ENCODE results near the gene COL15A1.

The COL15A1 gene

DNA sequence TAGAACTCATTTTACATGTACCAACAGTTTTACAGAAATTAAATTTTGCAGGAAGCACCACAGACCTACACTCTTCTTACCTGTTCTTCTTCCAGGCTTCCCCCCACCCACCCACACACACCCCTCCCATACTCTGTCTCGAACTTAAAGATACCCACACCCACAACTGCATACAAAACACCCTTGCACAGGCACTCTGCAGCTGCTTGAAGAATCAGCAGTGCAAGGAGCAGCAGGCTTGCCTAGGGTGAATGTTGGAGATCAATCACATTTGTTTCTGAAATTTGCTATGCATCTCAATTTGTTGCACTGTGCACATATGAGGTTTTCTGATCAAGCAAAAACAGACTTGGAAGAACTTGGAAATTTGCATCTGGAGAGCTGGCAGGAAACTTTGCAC is 83.7 kb downstream of the COL15A1 start:
- Histone ChIP-seq H3K27me3 (ENCODE audit: insufficient read depth, insufficient read length) (no peaks in the 10 kb centered on the region), H3K4me1 (ENCODE audit: insufficient read depth, insufficient read length) (no peaks in the 10 kb centered on the region), H3K36me3 (ENCODE audit: insufficient read depth, insufficient read length, low read length) (no peaks in the 10 kb centered on the region), H3K9ac (ENCODE audit: insufficient read length, low read depth) (no peak overlapping the region), H3K4me3 (ENCODE audit: insufficient read length, low read depth) (no peak overlapping the region), H3K9me3 (ENCODE audit: insufficient read depth, low read length) (no peaks in the 10 kb centered on the region)
- no peak for DNase-seq (ENCODE audit: low read depth, low spot score)
- no peak for TF ChIP-seq ZNF274 (IDR thresholded peaks at IDR 0.05; ENCODE audit: low read depth, low read length)
- TF ChIP-seq SUZ12 (IDR thresholded peaks at IDR 0.05; ENCODE audit: extremely low read depth, insufficient read depth, insufficient read length): no peak
- TF ChIP-seq YY1 (IDR thresholded peaks at IDR 0.05; ENCODE audit: insufficient read depth, insufficient read length): no peak

DNA sequence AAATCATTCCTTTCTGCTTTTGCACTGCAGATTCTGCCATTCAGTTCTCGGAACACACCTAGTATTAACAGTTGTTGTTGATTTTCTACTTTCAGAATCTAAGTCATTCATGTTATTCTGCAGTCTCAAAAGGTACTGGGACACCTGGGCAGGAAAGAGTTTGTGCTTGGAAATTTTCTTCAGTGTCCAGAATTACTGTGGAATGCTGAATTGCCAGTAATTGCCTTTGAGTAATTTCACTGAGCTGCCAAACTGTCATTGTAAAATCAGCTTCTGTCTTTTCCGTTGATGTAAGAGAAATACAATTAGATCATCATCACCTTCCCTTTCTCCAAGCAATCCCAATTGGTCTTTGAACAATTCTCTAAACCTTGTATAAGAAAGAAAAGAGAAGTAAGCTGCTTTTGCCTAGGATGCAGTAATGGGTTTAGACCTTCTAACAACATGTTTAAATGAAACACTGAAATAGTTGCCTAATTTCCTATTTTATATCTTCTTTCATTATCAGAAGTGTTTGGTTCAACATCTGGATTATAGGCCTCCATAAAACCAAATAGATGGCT is 85.5 kb downstream of the COL15A1 start:
- DNase-seq (ENCODE audit: low read depth, low spot score): no peak
- H3K9me3 ChIP-seq (ENCODE audit: insufficient read depth, low read length): no peaks in the 10 kb centered on the region
- no peaks in the 10 kb centered on the region for H3K27me3 ChIP-seq (ENCODE audit: insufficient read depth, insufficient read length)
- no peak overlapping the region for H3K4me3 ChIP-seq (ENCODE audit: insufficient read length, low read depth)
- TF ChIP-seq SUZ12 (IDR thresholded peaks at IDR 0.05; ENCODE audit: extremely low read depth, insufficient read depth, insufficient read length) (no peak), ZNF274 (IDR thresholded peaks at IDR 0.05; ENCODE audit: low read depth, low read length) (no peak), YY1 (IDR thresholded peaks at IDR 0.05; ENCODE audit: insufficient read depth, insufficient read length) (no peak)
- no peak overlapping the region for H3K9ac ChIP-seq (ENCODE audit: insufficient read length, low read depth)
- no peaks in the 10 kb centered on the region for H3K4me1 ChIP-seq (ENCODE audit: insufficient read depth, insufficient read length)
- no peaks in the 10 kb centered on the region for H3K36me3 ChIP-seq (ENCODE audit: insufficient read depth, insufficient read length, low read length)

DNA sequence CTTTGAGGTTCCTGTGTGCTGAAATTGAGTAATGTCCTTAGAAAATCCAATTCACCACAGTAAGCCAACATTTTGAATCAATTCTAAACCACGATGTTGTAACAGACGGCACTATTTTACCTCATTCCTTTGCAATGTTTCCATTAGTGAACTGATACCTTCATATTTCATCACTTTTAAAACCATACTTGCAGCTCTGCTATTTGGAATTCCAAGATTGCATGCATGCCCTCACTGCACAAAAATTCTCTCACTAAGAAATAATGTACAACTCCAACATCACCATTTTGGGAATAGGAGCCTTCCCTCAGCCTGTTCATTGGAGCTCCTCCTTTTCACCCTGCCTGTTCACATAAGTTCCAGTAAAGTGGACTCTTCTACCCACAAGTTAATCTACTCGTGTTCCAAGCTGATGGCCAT is 86.4 kb downstream of the COL15A1 start:
- Histone ChIP-seq H3K36me3 (ENCODE audit: insufficient read depth, insufficient read length, low read length) (no peaks in the 10 kb centered on the region), H3K9me3 (ENCODE audit: insufficient read depth, low read length) (no peaks in the 10 kb centered on the region), H3K4me1 (ENCODE audit: insufficient read depth, insufficient read length) (no peaks in the 10 kb centered on the region), H3K9ac (ENCODE audit: insufficient read length, low read depth) (no peak overlapping the region), H3K4me3 (ENCODE audit: insufficient read length, low read depth) (no peak overlapping the region), H3K27me3 (ENCODE audit: insufficient read depth, insufficient read length) (no peaks in the 10 kb centered on the region)
- TF ChIP-seq ZNF274 (IDR thresholded peaks at IDR 0.05; ENCODE audit: low read depth, low read length) (no peak), SUZ12 (IDR thresholded peaks at IDR 0.05; ENCODE audit: extremely low read depth, insufficient read depth, insufficient read length) (no peak), YY1 (IDR thresholded peaks at IDR 0.05; ENCODE audit: insufficient read depth, insufficient read length) (no peak)
- DNase-seq (ENCODE audit: low read depth, low spot score): no peak

DNA sequence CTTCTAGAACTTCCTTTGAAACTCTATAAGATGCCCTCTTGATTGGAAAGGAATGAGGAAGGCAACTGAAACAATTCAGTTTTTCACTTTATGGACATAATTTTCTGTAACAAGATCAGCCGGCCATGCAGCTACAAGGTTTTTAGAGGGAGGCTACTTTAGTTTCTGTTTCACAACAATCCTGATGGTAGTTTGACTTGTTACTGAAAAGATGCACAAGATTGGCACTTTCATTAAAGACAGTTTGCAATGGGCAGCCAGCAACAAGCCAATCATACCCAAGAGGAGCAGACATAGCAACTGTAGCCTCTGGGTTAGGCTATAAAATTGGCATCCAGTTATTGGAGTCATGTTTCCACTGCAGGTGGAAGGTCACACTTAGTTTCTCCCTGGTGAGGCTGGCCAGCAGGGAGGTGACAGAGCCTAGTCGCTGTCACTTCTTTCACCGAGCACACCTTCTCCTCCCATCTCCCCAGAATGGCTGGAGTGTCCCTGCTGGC is 87.0 kb downstream of the COL15A1 start:
- Histone ChIP-seq H3K9ac (ENCODE audit: insufficient read length, low read depth) (no peak overlapping the region), H3K36me3 (ENCODE audit: insufficient read depth, insufficient read length, low read length) (no peaks in the 10 kb centered on the region), H3K9me3 (ENCODE audit: insufficient read depth, low read length) (no peaks in the 10 kb centered on the region), H3K4me3 (ENCODE audit: insufficient read length, low read depth) (no peak overlapping the region), H3K4me1 (ENCODE audit: insufficient read depth, insufficient read length) (no peaks in the 10 kb centered on the region), H3K27me3 (ENCODE audit: insufficient read depth, insufficient read length) (no peaks in the 10 kb centered on the region)
- no peak for TF ChIP-seq SUZ12 (IDR thresholded peaks at IDR 0.05; ENCODE audit: extremely low read depth, insufficient read depth, insufficient read length)
- no peak for TF ChIP-seq ZNF274 (IDR thresholded peaks at IDR 0.05; ENCODE audit: low read depth, low read length)
- TF ChIP-seq YY1 (IDR thresholded peaks at IDR 0.05; ENCODE audit: insufficient read depth, insufficient read length): no peak
- no peak for DNase-seq (ENCODE audit: low read depth, low spot score)

DNA sequence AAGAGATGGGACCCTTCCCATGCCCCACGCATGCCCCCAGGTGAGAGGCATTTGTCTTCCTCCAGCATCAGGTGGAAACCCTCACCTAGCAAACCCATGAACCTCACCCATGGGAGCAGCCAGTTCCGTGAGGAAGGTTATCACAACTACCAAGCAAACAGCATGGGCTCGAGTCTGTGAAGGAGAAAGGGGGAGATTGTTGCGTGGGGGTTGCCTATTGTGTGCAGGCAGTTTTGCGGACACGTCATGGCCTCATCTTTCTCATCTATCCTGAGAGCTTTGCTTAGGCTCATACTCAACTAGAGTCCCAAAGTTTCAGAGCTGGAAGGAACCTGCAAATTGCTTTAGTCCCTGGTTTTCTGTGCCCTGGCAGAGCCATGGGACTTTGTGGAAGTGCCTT is 87.6 kb downstream of the COL15A1 start:
- no peaks in the 10 kb centered on the region for H3K36me3 ChIP-seq (ENCODE audit: insufficient read depth, insufficient read length, low read length)
- TF ChIP-seq YY1 (IDR thresholded peaks at IDR 0.05; ENCODE audit: insufficient read depth, insufficient read length) (no peak), ZNF274 (IDR thresholded peaks at IDR 0.05; ENCODE audit: low read depth, low read length) (no peak), SUZ12 (IDR thresholded peaks at IDR 0.05; ENCODE audit: extremely low read depth, insufficient read depth, insufficient read length) (no peak)
- H3K27me3 ChIP-seq (ENCODE audit: insufficient read depth, insufficient read length): no peaks in the 10 kb centered on the region
- no peak overlapping the region for H3K9ac ChIP-seq (ENCODE audit: insufficient read length, low read depth)
- DNase-seq (ENCODE audit: low read depth, low spot score): no peak
- no peaks in the 10 kb centered on the region for H3K4me1 ChIP-seq (ENCODE audit: insufficient read depth, insufficient read length)
- no peak overlapping the region for H3K4me3 ChIP-seq (ENCODE audit: insufficient read length, low read depth)
- H3K9me3 ChIP-seq (ENCODE audit: insufficient read depth, low read length): no peaks in the 10 kb centered on the region

DNA sequence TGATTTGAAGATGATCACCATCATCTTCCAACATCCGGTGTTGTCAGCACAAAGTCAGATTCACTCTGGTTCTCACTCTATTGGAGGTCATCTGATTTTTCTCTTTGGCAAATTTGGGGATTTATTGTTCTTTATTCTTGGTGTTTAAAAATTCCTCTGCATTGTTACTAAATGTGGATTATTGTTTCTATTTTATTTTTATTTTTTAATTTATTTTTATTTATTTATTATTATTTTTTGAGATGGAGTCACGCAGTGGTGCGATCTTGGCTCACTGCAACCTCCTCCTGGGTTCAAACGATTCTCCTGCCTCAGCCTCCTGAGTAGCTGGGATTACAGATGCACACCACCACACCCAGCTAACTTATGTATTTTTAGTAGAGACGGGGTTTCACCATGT is 88.3 kb downstream of the COL15A1 start:
- Histone ChIP-seq H3K9ac (ENCODE audit: insufficient read length, low read depth) (no peak overlapping the region), H3K4me3 (ENCODE audit: insufficient read length, low read depth) (no peak overlapping the region), H3K4me1 (ENCODE audit: insufficient read depth, insufficient read length) (no peaks in the 10 kb centered on the region), H3K9me3 (ENCODE audit: insufficient read depth, low read length) (no peaks in the 10 kb centered on the region), H3K36me3 (ENCODE audit: insufficient read depth, insufficient read length, low read length) (no peaks in the 10 kb centered on the region), H3K27me3 (ENCODE audit: insufficient read depth, insufficient read length) (no peaks in the 10 kb centered on the region)
- TF ChIP-seq ZNF274 (IDR thresholded peaks at IDR 0.05; ENCODE audit: low read depth, low read length) (no peak), YY1 (IDR thresholded peaks at IDR 0.05; ENCODE audit: insufficient read depth, insufficient read length) (no peak), SUZ12 (IDR thresholded peaks at IDR 0.05; ENCODE audit: extremely low read depth, insufficient read depth, insufficient read length) (no peak)
- no peak for DNase-seq (ENCODE audit: low read depth, low spot score)

DNA sequence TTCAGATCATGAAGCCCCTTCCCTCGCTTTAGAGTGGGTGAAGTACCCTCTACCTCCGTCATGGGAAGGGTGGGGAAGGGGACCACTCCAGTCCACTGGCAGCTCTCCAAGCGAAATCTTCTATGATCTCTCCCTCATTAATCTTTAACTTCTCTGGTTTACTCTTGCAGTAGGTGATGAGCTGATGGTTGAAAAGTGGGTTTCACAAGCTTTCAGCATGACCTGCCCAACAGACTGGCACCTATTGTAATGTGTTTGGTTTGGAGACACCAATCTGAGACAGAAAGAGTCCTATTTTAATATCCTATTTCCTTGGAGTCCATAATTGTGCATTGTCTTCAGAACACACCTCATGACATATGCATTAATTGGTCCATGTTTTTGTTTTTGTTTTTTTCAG is 90.4 kb downstream of the COL15A1 start:
- Histone ChIP-seq H3K9me3 (ENCODE audit: insufficient read depth, low read length) (no peaks in the 10 kb centered on the region), H3K4me3 (ENCODE audit: insufficient read length, low read depth) (no peak overlapping the region), H3K27me3 (ENCODE audit: insufficient read depth, insufficient read length) (no peaks in the 10 kb centered on the region), H3K9ac (ENCODE audit: insufficient read length, low read depth) (no peak overlapping the region), H3K36me3 (ENCODE audit: insufficient read depth, insufficient read length, low read length) (no peaks in the 10 kb centered on the region), H3K4me1 (ENCODE audit: insufficient read depth, insufficient read length) (peaks cover 4% of the 10 kb centered on the region)
- TF ChIP-seq SUZ12 (IDR thresholded peaks at IDR 0.05; ENCODE audit: extremely low read depth, insufficient read depth, insufficient read length) (no peak), YY1 (IDR thresholded peaks at IDR 0.05; ENCODE audit: insufficient read depth, insufficient read length) (no peak), ZNF274 (IDR thresholded peaks at IDR 0.05; ENCODE audit: low read depth, low read length) (no peak)
- DNase-seq (ENCODE audit: low read depth, low spot score): no peak
